Gastrocnemius medialis (tissue), 4 donors: ENCODE data around the gene LEAP2.

ENCODE experiments used
- CTCF ChIP-seq, 5 experiments: fragments of 450-650 bp in 3 of 5; fragments of 200-600 bp in 2 of 5; sonication (generic) in 2 of 5; IDR thresholded peaks in 4 of 5; conservative IDR thresholded peaks in 1 of 5; 1 replicate in 4 of 5; 2 replicates in 1 of 5; pipeline ENCODE4 v1.5.1; 2016 to 2019; ENCODE audit warnings: antibody characterized with exemption in 5 of 5, mild to moderate bottlenecking in 3 of 5, moderate library complexity in 3 of 5
- POLR2A ChIP-seq, 2 donors: fragments of 450-650 bp; IDR thresholded peaks; one replicate each; pipeline ENCODE4 v1.6.1; 2017; ENCODE audit warnings: antibody characterized with exemption in 2 of 2, mild to moderate bottlenecking in 2 of 2, moderate library complexity in 2 of 2

DNA sequence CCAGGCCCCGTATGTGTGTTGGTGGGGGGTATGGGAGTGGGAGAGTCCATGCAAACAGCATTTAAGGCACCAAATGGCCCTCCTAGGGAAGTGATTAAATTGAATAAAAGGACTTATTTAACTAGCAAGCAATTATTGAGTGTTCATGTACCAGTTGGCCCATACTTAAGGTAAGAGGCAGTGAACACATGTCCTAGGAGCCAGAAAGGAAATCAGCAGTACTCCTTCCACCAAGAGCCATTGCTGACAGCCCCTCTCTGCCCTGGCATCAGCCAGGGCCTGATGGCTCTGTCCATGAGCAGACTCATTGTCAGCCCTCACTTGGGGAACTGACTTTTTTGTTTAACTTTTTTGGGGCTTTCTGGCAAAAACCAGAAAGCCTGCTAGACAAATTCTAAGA lies 32.6 kb upstream of the LEAP2 start:
- TF ChIP-seq CTCF (IDR thresholded peaks at IDR 0.05 in 4 of 5, conservative IDR thresholded peaks at IDR 0.05 in 1 of 5) (no peak), POLR2A (IDR thresholded peaks at IDR 0.05) (no peak)
